Neural crest cell (in vitro differentiated cells): ENCODE data around the gene POTEF. TPM values are rescaled to one million over a fixed set of nuclear protein-coding genes. Genes with fewer than 3 reads are reported as not detected.
"Not testable (repeated sequence)": the region's sequence is repeated elsewhere in the genome, so short reads cannot be mapped to it uniquely, and the experiment has no call there.

ENCODE experiments used
- DNase-seq: peaks from one replicate; pipeline ENCODE4 v3.0.0; 2021; ENCODE audit warnings: low read depth, mixed read lengths, low spot score
- H3K27ac Mint-ChIP-seq: one replicate; pipeline ENCODE4 v1.8.0; 2021; ENCODE audit warnings: mild to moderate bottlenecking, mixed read lengths; ENCODE audit not compliant: unreplicated experiment
- H3K27me3 Mint-ChIP-seq: 2 replicates; pipeline ENCODE4 v1.8.0; 2021; ENCODE audit warnings: low read depth, mild to moderate bottlenecking, mixed read lengths
- H3K36me3 Mint-ChIP-seq: 2 replicates; pipeline ENCODE4 v1.8.0; 2021; ENCODE audit warnings: low read depth, mild to moderate bottlenecking, mixed read lengths
- H3K4me1 Mint-ChIP-seq: 2 replicates; pipeline ENCODE4 v1.8.0; 2021; ENCODE audit warnings: mixed read lengths
- H3K4me3 Mint-ChIP-seq: one replicate; pipeline ENCODE4 v1.8.0; 2021; ENCODE audit warnings: mild to moderate bottlenecking, mixed read lengths
- H3K9me3 Mint-ChIP-seq: 2 replicates; pipeline ENCODE4 v1.8.0; 2021; ENCODE audit warnings: mixed read lengths
- CTCF ChIP-seq: fragments of 200-600 bp; sonication (generic); conservative IDR thresholded peaks from 2 replicates; pipeline ENCODE4 v1.5.0; 2021; ENCODE audit warnings: antibody characterized with exemption, mild to moderate bottlenecking
- total RNA-seq: library from RNA; stranded (reverse); gene quantifications from 2 replicates; pipeline ENCODE4 v1.2.1, GENCODE V29; 2021

The POTEF gene
- total RNA-seq, 1 donor from 2014 or later = 11.0 TPM

- H3K4me1 Mint-ChIP-seq, DNase-seq, H3K9me3 Mint-ChIP-seq: not testable (repeated sequence)
Measured at GRCh38 chr2:130138326-130138725, 9.3 kb upstream of the POTEF start.

GRCh38 chr2:130137118-130137517 lies 8.1 kb upstream of the POTEF start:
- not testable (repeated sequence) for H3K9me3 Mint-ChIP-seq, H3K4me1 Mint-ChIP-seq, DNase-seq, H3K4me3 Mint-ChIP-seq, H3K27me3 Mint-ChIP-seq, H3K27ac Mint-ChIP-seq, H3K36me3 Mint-ChIP-seq

More at GRCh38 chr2:130138326-130138725, 9.3 kb upstream of the POTEF start:
- H3K36me3 Mint-ChIP-seq, H3K4me3 Mint-ChIP-seq, H3K27ac Mint-ChIP-seq, H3K27me3 Mint-ChIP-seq: not testable (repeated sequence)

- not testable (repeated sequence) for H3K27ac Mint-ChIP-seq, H3K9me3 Mint-ChIP-seq, DNase-seq, H3K4me1 Mint-ChIP-seq, H3K36me3 Mint-ChIP-seq, H3K4me3 Mint-ChIP-seq
- peaks cover 12% of the 10 kb centered on the region for H3K27me3 Mint-ChIP-seq
Measured at GRCh38 chr2:130136546-130136945, 7.5 kb upstream of the POTEF start.

- TF ChIP-seq CTCF = no peak
- Mint-ChIP-seq H3K36me3 (no peaks in the 10 kb centered on the region), H3K27me3 (peaks cover 12% of the 10 kb centered on the region), H3K4me1 (peaks cover 4% of the 10 kb centered on the region), H3K9me3 (no peaks in the 10 kb centered on the region), H3K4me3 (no peak overlapping the region), H3K27ac (no peak overlapping the region)
- no peak for DNase-seq
Measured at GRCh38 chr2:130135692-130136541, 6.9 kb upstream of the POTEF start.

GRCh38 chr2:130128464-130128863 lies 558 bp downstream of the POTEF start:
- not testable (repeated sequence) for H3K9me3 Mint-ChIP-seq, DNase-seq, H3K27me3 Mint-ChIP-seq, H3K27ac Mint-ChIP-seq, H3K36me3 Mint-ChIP-seq, H3K4me1 Mint-ChIP-seq
- H3K4me3 Mint-ChIP-seq = peak overlapping the region; percentile 61

GRCh38 chr2:130127726-130128125 lies 1.3 kb downstream of the POTEF start:
- not testable (repeated sequence) for DNase-seq, H3K4me3 Mint-ChIP-seq, H3K9me3 Mint-ChIP-seq, H3K36me3 Mint-ChIP-seq, H3K4me1 Mint-ChIP-seq, H3K27ac Mint-ChIP-seq, H3K27me3 Mint-ChIP-seq

GRCh38 chr2:130120924-130121323 lies 8.1 kb downstream of the POTEF start:
- H3K36me3 Mint-ChIP-seq, H3K9me3 Mint-ChIP-seq, H3K4me1 Mint-ChIP-seq, H3K4me3 Mint-ChIP-seq, DNase-seq, H3K27me3 Mint-ChIP-seq, H3K27ac Mint-ChIP-seq: not testable (repeated sequence)

- DNase-seq = peak; percentile 1
- H3K27ac Mint-ChIP-seq = peak overlapping the region; percentile 81
- not testable (repeated sequence) for H3K27me3 Mint-ChIP-seq, H3K9me3 Mint-ChIP-seq, H3K4me3 Mint-ChIP-seq, H3K4me1 Mint-ChIP-seq, H3K36me3 Mint-ChIP-seq
Measured at GRCh38 chr2:130102597-130103363, 26.2 kb downstream of the POTEF start.

GRCh38 chr2:130062645-130063044 lies 66.4 kb downstream of the POTEF start:
- not testable (repeated sequence) for DNase-seq, H3K4me3 Mint-ChIP-seq, H3K27me3 Mint-ChIP-seq, H3K27ac Mint-ChIP-seq, H3K36me3 Mint-ChIP-seq, H3K4me1 Mint-ChIP-seq, H3K9me3 Mint-ChIP-seq

- H3K27ac Mint-ChIP-seq, H3K4me3 Mint-ChIP-seq, H3K4me1 Mint-ChIP-seq, DNase-seq, H3K9me3 Mint-ChIP-seq, H3K36me3 Mint-ChIP-seq, H3K27me3 Mint-ChIP-seq: not testable (repeated sequence)
Measured at GRCh38 chr2:130059982-130060381, 69.0 kb downstream of the POTEF start.

GRCh38 chr2:130056336-130056735 lies 72.7 kb downstream of the POTEF start:
- not testable (repeated sequence) for H3K4me1 Mint-ChIP-seq, H3K9me3 Mint-ChIP-seq, H3K27ac Mint-ChIP-seq, H3K4me3 Mint-ChIP-seq, DNase-seq, H3K36me3 Mint-ChIP-seq, H3K27me3 Mint-ChIP-seq

GRCh38 chr2:130053217-130053911 lies 75.7 kb downstream of the POTEF start:
- not testable (repeated sequence) for H3K9me3 Mint-ChIP-seq, H3K36me3 Mint-ChIP-seq, DNase-seq, H3K27me3 Mint-ChIP-seq, H3K4me3 Mint-ChIP-seq, H3K4me1 Mint-ChIP-seq
- peak overlapping the region; percentile 83 for H3K27ac Mint-ChIP-seq
